HG02938 (cell line): ENCODE data around the gene TBCE.
"Not testable (repeated sequence)": the region's sequence is repeated elsewhere in the genome, so short reads cannot be mapped to it uniquely, and the experiment has no call there.

Experiments
- ATAC-seq: cut with Tn5 transposase; IDR thresholded peaks from one replicate; pipeline ENCODE4 v1.9.1; 2021; ENCODE audit warnings: mild to moderate bottlenecking, moderate library complexity; ENCODE audit not compliant: unreplicated experiment

TBCE gene

DNA sequence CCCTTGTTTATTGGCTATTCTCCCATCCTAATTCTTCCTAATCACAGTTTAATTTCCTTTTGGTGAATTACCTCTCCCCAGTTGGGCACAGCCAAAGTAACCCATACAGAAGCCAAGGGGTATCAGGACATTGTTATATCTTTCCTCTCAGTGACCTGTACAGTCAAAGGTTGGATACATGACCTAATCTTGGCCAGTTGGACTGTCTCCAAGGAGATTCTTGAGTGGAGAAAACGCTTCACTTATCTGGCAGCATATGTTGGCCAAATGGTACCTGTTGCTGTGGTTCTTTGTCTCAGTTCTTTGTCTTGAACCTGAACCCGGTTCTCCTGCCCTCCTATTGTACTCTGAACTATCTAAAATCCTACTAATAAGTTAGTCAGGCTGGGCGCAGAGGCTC, 15.3 kb upstream of the TBCE start:
- no peak for ATAC-seq

DNA sequence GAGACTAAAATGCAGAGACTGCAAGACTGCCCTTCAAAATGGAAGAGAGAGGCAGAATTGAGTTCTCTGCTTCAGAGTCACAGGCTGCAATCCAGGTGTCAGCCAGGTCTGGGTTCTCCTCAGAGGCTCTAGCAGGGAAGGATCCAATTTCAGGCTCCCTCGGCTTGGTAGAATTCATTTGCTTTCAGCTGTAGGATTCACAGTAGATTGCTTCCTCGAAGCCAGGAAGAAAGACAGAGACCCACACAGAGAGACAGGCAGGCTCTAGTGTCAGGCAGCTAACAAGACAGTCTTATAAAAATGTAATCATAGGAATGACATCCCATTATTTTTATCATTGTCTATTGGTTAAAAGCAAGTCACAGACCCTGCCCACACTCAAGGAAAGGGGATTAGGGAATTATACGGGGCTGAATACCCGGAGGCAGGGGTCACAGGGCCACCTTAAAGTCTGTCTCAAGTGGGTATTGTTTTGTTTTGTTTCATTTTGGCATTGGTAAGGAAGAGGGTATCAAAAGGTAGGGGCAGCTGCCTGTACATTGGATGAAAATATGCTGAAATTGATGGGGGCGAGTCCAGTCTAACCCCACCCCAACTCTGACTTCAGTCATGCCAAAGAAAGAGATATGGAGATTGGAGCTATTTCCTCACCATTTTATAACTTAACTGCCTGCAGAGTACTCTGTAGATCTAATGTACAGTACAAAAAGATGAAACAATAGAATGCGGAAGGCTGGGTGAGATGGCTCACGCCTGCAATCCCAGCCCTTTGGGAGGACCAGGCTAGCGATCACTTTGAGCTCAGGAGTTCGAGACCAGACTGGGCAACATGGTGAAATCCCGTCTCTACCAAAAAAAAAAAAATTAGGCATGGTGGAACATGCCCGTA, 9.5 kb upstream of the TBCE start:
- ATAC-seq = no peak

DNA sequence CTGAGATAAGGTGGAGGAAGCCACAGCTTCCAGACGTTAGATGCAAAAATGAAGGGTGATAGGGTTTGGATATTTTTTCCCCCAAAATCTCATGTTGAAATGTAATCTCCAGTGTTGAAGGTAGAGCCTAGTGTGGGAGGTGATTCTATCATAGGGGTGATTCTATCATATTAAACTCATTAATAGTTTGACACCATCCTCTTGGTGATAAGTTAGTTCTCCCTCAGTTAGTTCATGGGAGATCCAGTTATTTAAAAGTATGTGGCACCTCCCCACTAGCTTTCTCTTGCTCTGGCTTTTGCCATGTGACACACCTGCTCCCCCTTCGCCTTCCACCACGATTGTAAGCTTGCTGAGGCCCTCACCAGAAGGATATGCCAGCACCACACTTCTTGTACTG, 8.3 kb upstream of the TBCE start:
- no peak for ATAC-seq

DNA sequence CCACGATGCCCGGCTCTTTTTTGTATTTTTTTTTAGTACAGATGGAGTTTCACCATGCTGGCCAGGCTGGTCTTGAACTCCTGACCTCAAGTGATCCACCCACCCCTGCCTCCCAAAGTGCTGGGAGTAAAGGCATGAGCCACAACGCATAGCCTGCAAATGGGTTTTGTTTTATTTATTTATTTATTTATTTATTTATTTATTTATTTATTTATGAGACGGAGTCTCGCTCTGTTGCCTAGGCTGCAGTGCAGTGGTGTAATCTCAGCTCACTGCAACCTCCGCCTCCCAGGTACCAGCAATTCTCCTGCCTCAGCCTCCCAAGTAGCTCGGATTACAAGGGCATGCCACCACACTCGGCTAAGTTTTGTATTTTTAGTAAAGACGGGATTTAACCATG, 3.0 kb upstream of the TBCE start:
- ATAC-seq = not testable (repeated sequence)

GRCh38 chr1:235366286-235366685, 941 bp upstream of the TBCE start:
- no peak for ATAC-seq

- ATAC-seq = no peak
Observed at GRCh38 chr1:235368428-235368827, 1.2 kb downstream of the TBCE start.

DNA sequence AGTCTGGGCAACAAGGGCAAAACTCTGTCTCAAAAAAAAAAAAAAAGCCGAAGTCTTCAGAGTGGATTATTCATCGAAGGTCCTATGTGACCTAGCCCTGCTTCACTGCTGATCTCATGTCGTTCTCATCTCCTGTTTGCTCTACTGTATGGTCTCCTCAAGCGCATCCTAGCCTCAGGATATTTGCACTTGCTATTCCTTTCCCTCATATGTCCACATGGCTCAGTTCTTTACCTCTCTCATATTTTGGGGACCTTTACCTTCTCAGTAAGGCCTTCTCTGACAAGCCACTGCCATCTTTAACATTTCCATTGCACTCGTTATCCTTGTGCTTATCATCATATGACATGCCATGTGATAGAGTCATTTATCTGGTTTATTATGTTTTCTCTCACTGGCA, 2.6 kb downstream of the TBCE start:
- no peak for ATAC-seq

DNA sequence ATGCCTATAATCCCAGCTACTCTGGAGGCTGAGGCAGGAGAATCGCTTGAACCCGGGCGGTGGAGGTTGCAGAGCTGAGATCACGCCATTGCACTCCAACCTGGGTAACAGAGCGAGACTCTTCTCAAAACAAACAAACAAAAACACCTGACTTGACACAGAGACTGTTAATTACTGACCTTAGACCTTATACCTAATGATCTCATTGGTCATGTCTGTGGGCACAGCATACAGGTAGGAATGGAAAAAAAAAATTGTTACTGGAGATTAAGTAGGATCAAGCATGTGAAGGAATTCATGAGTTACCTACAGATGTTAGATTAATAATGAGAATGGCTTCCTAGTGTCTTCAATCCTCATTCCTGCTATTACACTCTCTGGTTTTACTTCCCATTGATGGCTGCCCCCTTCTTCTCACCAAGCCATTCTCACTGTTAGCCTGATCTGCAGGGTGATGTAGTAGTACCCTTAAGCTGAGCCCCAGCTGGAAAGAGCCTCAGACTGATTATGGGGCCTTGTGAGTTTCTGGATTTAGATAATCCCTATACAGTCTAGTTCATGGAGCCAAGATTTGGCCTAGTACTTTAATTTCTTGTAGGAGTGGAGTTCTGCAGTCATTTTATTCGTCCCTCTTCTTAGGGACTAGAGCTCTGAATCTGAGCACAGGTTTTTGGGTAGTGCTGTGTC, 8.8 kb downstream of the TBCE start:
- no peak for ATAC-seq

DNA sequence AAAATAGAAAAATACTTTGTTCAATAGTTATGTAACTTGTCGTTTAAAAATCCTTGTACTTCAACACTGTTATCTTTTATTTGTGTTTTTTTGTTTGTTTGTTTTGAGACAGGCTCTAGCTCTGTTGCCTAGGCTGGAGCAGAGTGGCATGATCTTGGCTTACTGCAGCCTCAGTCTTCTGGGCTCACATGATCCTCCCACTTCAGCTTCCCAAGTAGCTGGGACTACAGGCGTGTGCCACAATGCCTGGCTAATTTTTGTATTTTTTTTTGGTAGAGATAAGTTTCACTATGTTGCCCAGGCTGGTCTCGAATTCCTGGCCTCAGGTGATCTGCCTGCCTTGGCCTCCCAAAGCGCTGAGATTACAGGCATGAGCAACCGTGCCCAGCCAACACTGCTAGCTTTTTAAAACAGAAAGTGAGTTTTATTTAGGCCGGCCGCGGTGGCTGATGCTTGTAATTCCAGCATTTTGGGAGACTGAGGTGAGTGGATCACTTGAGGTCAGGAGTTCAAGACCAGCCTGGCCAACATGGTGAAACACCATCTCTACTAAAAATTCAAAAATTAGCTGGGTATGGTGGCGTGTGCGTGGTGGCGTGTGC, 11.0 kb downstream of the TBCE start:
- not testable (repeated sequence) for ATAC-seq

GRCh38 chr1:235381955-235382739, 14.9 kb downstream of the TBCE start:
- not testable (repeated sequence) for ATAC-seq

GRCh38 chr1:235385633-235386032, 18.4 kb downstream of the TBCE start:
- ATAC-seq = not testable (repeated sequence)

GRCh38 chr1:235391874-235392273, 24.6 kb downstream of the TBCE start:
- no peak for ATAC-seq

- no peak for ATAC-seq
Observed at GRCh38 chr1:235397733-235398132, 30.5 kb downstream of the TBCE start.

- ATAC-seq = no peak
Observed at GRCh38 chr1:235399661-235400060, 32.4 kb downstream of the TBCE start.

DNA sequence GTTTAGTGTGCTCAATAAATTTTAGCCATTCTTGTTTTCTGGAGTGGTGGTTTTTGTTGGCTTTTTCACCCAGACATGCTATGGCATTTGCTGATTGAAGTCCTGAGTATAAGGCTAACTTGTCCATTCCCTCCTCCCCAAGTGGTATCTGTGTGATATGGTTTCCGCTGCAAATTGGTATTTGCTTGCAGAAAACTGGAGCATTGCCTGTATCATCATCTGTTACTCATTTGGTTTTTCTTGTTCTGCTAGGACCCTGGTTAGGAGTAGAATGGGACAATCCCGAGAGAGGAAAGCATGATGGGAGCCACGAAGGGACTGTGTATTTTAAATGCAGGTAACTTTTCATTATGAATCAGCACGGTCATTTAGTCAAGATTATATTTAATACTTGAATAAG, 34.0 kb downstream of the TBCE start:
- no peak for ATAC-seq

DNA sequence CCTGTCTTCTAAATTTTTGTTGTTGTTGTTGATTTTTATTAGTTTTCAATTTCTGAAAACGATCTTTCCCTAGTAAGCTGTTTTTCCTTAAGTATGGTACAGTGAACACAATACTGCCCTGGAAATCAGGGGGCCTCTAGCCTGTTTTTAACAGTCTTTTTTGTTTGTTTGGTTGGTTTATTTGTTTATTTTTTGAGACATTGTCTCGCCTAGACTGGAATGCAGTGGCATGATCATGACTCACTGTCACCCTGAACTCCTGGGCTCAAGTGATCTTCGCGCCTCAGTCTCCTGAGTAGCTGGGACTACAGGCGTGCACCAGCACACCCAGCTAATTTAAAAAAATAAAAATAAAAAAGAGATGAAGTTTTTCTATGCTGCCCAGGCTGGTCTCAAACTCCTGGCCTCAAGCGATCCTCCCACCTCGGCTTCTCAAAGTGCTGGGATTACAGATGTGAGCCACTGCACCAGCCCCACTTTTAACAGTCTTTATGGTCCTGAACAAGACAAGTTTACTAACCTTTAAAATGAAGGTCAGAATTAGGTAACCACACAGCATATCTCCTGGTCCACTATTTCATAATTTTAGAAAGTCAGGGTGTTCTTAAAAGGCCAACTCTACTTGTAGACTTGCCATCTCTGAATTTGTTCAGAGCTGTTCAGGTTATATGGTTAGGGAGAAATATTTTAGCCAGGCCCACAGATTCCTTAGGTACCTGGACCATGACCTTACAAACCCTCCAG, 35.4 kb downstream of the TBCE start:
- no peak for ATAC-seq

DNA sequence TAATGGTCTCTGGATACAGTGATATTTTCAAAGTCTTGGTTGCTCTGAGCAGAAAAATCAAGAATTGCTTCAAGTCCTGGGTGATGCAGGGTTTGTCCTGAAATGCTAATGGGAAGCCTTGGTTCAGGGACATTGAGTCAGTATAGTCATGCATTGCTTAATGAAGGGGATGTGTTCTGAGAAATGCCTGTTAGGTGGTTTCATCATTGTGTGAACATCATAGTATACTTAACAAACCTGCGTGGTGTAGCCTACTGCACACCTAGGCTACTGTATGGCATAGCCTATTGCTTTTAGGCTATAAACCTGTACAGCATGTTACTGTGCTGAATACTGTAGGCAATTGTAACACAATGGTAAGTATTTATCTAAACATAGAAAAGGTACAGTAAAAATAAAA, 36.4 kb downstream of the TBCE start:
- no peak for ATAC-seq

- no peak for ATAC-seq
Observed at GRCh38 chr1:235404190-235404589, 37.0 kb downstream of the TBCE start.

DNA sequence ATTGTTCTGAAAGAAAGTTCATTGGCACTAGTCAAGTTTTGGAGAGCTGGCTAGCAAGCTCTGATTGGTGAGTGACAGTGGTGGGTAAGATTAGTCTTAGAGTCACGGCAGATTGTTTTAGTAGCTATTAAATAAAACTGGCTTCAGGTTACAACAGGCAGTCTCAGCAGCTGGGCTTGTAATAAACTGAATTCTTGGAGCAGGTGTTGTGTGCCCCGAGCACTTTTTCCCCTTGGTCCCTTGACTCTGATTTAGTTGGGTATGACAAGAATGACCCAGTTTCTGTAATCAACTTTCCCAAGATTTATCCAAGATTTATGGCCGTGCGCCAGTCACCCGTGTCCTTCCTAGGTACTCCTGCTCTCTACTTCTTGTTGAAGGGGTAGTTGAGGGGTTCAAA, 40.2 kb downstream of the TBCE start:
- ATAC-seq = no peak

DNA sequence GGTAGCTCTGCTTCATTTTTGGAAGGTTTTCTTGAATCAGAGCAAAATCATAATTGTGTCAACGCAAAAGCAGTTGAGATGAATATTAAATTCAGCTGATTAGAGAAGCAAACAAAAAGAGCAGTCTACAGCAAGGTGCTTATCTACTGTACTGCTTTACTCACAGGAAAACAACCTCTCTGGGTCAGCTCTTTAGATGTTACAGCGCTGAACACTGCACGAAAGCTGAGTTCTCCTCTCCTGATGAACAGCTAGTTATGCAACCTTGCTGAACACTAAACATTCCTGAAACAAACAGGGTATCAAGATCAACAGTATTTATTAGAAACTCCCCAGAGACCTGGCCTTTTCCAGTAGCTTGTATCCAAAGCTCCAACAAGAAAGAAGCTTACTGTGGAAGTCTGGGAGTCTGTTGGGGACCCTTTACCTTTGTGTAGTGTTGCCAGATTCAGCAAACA, 41.3 kb downstream of the TBCE start:
- ATAC-seq = no peak
